Epithelial cell of proximal tubule (primary cell): ENCODE measurements around the gene PHF21B. TPM values are rescaled to one million over a fixed set of nuclear protein-coding genes. Genes with fewer than 3 reads are reported as not detected.

Experiments
- DNase-seq: peaks from one replicate; pipeline ENCODE4 v3.0.0-alpha.2; 2011; ENCODE audit warnings: low read depth
- H3K4me3 ChIP-seq: 2 replicates; pipeline ENCODE4 v1.5.1; 2011; ENCODE audit warnings: low read depth, mild to moderate bottlenecking, low read length
- CTCF ChIP-seq: conservative IDR thresholded peaks from 2 replicates; pipeline ENCODE4 v1.5.1; 2012; ENCODE audit warnings: low read depth, mild to moderate bottlenecking, low read length
- total RNA-seq: library from RNA; depleted of rRNA; stranded (reverse); fragments of >200 nt; gene quantifications from 2 replicates; pipeline ENCODE4 v1.2.3, GENCODE V29; 2015

Gene PHF21B
- total RNA-seq, 1 donor from 2014 or later: 2.0 TPM

GRCh38 chr22:44940130-44940529 lies 69.7 kb downstream of the PHF21B start:
- DNase-seq: no peak
- no peak overlapping the region for H3K4me3 ChIP-seq
- no peak for TF ChIP-seq CTCF

GRCh38 chr22:44939451-44939850 lies 70.4 kb downstream of the PHF21B start:
- no peak for DNase-seq
- TF ChIP-seq CTCF: no peak
- H3K4me3 ChIP-seq: no peak overlapping the region

GRCh38 chr22:44938886-44939285 lies 70.9 kb downstream of the PHF21B start:
- DNase-seq: no peak
- TF ChIP-seq CTCF: no peak

GRCh38 chr22:44937216-44937615 lies 72.6 kb downstream of the PHF21B start:
- DNase-seq: no peak
- no peak for TF ChIP-seq CTCF
- no peak overlapping the region for H3K4me3 ChIP-seq

More at GRCh38 chr22:44938886-44939285, 70.9 kb downstream of the PHF21B start:
- no peak overlapping the region for H3K4me3 ChIP-seq

- no peak for DNase-seq
- TF ChIP-seq CTCF: no peak
- H3K4me3 ChIP-seq: no peak overlapping the region
Measured at GRCh38 chr22:44936201-44936600, 73.6 kb downstream of the PHF21B start.

- DNase-seq: no peak
- H3K4me3 ChIP-seq: no peak overlapping the region
- no peak for TF ChIP-seq CTCF
Measured at GRCh38 chr22:44935724-44936123, 74.1 kb downstream of the PHF21B start.

- TF ChIP-seq CTCF: no peak
- H3K4me3 ChIP-seq: no peak overlapping the region
- DNase-seq: no peak
Measured at GRCh38 chr22:44934454-44934735, 75.4 kb downstream of the PHF21B start.
